ENCODE data around the gene KREMEN2.

Gene KREMEN2

DNA sequence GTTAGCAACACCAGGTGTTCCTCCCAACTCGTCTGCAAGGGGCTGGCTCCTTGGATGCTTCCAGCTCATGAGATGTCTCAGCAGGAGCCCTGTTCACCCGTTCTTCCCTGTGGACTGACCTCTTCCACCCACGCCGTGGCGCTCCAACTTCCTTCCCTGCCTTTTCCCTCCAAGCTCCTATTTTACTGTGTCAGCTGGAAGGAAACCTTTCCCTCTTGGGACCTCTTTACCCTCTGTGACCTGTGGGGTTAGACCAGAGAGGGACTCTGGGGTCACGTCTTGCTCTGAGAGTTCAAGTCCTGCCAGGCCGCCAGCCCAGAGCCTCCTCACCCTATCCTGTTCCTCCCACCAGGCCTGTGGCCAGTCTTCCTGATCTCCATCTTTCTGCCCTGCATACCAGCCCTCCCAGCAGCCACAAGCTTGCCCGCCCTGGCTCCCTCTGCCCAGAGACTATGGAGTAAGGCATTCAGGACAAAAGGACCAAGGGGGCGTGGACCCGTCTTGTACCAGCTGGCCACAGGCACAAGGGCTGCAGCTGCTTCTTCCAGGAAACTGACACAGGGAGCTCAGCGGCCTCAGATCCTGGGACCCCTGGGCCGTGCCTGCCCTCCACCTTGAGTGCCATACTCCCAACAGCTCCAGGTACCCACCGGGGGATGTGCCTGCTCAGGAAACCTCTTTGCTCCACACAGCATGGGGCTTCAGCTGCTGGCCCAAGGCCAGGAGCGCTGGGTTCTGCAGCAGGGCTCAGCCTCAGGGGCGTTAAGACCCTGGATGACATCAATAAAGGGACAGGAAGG, 8.1 kb downstream of the KREMEN2 start:
- TF ChIP-seq, protein P1, sequence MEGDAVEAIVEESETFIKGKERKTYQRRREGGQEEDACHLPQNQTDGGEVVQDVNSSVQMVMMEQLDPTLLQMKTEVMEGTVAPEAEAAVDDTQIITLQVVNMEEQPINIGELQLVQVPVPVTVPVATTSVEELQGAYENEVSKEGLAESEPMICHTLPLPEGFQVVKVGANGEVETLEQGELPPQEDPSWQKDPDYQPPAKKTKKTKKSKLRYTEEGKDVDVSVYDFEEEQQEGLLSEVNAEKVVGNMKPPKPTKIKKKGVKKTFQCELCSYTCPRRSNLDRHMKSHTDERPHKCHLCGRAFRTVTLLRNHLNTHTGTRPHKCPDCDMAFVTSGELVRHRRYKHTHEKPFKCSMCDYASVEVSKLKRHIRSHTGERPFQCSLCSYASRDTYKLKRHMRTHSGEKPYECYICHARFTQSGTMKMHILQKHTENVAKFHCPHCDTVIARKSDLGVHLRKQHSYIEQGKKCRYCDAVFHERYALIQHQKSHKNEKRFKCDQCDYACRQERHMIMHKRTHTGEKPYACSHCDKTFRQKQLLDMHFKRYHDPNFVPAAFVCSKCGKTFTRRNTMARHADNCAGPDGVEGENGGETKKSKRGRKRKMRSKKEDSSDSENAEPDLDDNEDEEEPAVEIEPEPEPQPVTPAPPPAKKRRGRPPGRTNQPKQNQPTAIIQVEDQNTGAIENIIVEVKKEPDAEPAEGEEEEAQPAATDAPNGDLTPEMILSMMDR (conservative IDR thresholded peaks at IDR 0.05): no peak
- peak overlapping the region; percentile 76 for H3K27ac ChIP-seq

DNA sequence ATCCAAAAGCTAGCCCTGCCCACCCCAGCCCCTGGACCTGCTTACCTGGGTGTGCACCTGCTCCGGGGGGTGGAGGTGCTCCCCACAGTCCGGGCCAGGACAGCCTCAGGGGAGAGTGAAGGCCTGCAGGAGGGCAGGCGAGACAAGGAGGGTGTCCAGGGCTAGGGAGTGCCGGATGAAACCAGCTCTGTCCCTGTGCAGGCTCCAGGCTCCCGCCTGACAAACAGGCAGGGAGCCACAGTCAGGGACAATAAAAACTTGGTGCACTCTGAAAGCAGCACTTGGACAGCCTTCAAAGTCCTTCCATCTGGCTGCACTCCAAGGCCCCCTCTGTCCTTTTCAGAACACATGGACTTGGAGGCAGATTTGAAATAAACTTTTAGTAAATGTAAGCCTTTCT, 9.0 kb downstream of the KREMEN2 start:
- H3K27ac ChIP-seq: peak overlapping the region; percentile 76
- TF ChIP-seq, protein P1 (conservative IDR thresholded peaks at IDR 0.05): no peak

DNA sequence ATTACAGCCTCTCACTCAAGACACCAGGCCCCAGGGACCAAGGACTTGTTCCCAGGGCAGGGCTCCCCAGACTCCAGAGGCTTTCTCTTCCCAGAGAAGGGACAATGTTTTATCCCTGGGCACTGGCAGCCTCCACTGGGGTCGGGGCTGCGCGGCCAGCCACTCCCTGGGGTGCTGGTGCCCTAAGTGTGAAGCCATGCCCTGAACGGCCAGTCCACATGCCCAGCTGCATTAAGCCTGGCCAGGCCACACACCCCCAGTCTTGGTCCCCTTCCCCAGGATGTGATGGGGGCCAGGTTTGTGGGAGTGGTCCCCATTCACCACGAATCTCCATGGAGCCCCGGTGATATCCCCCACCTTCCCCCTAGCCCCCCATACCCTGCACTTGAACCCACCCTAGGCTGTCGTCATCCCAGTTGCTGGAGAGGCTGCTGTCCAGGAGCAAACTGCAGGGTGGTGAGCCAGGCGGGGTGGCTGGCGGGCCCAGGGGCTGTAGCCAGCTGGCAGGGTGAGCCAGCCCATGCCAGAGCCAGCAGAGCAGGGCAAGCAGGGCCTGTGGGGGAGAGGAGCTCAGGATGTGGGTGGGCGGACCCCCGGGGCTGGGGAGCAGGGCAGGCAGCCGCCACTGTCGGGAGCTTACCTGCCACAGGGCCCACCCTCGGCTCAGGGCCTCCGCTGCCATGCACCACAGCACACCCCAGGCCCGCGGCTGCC, 9.7 kb downstream of the KREMEN2 start:
- TF ChIP-seq, protein P1 (conservative IDR thresholded peaks at IDR 0.05): no peak

DNA sequence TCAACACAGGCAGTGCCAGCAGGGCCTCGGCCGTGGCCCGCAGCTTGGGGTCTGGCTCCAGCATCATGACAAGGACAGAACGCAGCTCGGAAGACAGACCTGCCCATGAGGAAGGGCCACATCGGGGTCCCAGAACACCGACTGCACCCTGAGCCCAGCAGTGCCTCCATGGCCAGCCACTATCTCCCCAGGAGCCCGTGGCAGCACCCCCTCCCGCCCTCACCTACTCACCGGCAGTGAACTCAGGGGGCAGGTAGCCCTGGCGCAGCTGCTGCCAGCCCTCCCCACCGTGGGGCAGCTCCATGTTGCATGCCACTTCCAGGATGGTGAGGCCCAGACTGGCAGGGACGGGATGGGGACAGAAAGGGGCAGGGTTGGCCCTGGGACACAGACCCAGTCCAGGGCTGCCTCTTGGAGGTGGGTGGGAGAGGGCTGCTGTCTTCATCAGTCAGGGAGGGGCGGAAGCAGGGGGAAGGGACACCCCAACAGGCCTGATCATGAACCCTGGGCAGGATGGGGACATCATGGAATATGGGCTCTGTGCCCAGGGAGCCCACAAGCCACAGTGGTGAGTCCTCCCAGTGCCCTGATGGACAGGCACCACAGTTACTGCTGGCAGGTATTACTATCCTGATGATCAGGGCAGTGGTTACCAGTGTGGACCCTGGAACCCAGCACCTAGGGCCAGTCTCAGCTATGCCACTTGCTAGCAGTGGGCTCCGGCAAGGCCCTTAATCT, 10.4 kb downstream of the KREMEN2 start:
- peak overlapping the region; percentile 76 for H3K27ac ChIP-seq
- TF ChIP-seq, protein P1 (conservative IDR thresholded peaks at IDR 0.05): no peak

More for the DNA sequence above, 9.7 kb downstream of the KREMEN2 start:
- peak overlapping the region; percentile 76 for H3K27ac ChIP-seq

DNA sequence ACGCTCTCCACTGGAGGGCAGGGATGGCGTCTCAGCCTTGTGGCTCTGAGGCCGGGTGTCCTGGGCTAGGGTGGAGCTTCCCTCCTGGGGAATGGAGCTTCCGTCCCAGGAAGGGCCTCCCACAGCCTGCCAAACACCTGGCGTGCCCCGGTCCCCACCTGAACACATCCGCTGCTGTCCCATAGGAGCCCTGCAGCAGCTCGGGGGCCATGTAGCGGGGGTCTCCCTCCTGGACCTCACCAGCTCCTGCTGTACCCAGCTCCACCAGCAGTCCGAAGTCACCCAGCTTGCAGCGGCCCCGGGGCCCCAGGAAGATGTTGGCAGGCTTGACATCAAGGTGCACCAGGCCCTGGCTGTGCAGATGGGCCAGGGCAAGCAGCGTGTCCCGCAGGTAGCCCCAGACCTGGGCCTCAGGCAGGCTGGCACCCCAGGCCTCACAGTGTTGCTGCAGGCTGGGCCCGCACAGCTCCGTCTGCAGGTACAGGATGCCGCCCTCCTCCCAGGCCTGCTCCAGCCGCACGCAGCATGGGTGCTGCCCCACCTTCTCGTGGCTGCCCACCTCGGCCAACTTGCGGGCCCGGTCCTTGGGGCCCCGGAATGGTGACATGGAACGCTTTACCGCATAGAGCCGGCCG, 11.2 kb downstream of the KREMEN2 start:
- TF ChIP-seq, protein P1 (conservative IDR thresholded peaks at IDR 0.05): no peak
- H3K27ac ChIP-seq: no peak overlapping the region

DNA sequence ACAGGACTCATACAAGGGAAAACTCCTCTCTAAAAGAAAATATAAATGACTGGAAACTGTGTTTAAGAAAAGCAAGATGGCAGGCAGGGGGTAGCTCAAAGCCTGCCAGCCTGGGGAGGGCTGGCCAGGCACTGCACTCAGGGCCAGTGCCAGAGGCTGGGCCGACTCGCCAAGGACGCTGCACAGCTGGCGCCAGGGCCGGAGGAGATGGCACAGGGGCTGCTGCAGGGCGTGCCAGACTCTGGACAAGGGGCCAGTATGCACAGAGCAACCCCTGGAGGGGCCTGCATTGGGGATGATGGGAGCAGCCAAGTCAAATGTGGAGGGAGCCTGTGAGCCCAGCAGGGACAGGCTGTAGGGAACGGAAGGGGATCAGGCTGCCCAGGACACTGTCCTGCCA, 12.1 kb downstream of the KREMEN2 start:
- H3K27ac ChIP-seq: peak overlapping the region; percentile 80
- TF ChIP-seq, protein P1 (conservative IDR thresholded peaks at IDR 0.05): no peak
